GM18517 (cell line): Measurements from ENCODE around the gene NIPBL.
"Not testable (repeated sequence)": the region's sequence is repeated elsewhere in the genome, so short reads cannot be mapped to it uniquely, and the experiment has no call there.

Source experiments
- ATAC-seq: cut with Tn5 transposase; IDR thresholded peaks from one replicate; pipeline ENCODE4 v1.9.1; 2021; ENCODE audit warnings: mild to moderate bottlenecking, moderate library complexity; ENCODE audit not compliant: unreplicated experiment

The NIPBL gene

GRCh38 chr5:36901077-36901476, 24.5 kb downstream of the NIPBL start:
- ATAC-seq, result not testable (repeated sequence)

GRCh38 chr5:36901856-36902255, 25.3 kb downstream of the NIPBL start:
- ATAC-seq, result no peak

GRCh38 chr5:36902353-36902752, 25.8 kb downstream of the NIPBL start:
- no peak for ATAC-seq

GRCh38 chr5:36904677-36905076, 28.1 kb downstream of the NIPBL start:
- no peak for ATAC-seq

- no peak for ATAC-seq
These were observed 32.1 kb downstream of the NIPBL start for GRCh38 chr5:36908544-36909260.

GRCh38 chr5:36915653-36916052, 39.1 kb downstream of the NIPBL start:
- ATAC-seq, result no peak

GRCh38 chr5:36916614-36917013, 40.0 kb downstream of the NIPBL start:
- not testable (repeated sequence) for ATAC-seq

- ATAC-seq, result not testable (repeated sequence)
These were observed 40.8 kb downstream of the NIPBL start for GRCh38 chr5:36917358-36917757.

GRCh38 chr5:36919238-36919637, 42.7 kb downstream of the NIPBL start:
- ATAC-seq, result no peak

GRCh38 chr5:36919650-36920049, 43.1 kb downstream of the NIPBL start:
- no peak for ATAC-seq

- no peak for ATAC-seq
These were observed 52.4 kb downstream of the NIPBL start for GRCh38 chr5:36928947-36929346.

GRCh38 chr5:36929438-36929837, 52.9 kb downstream of the NIPBL start:
- ATAC-seq, result no peak

GRCh38 chr5:36932056-36932455, 55.5 kb downstream of the NIPBL start:
- ATAC-seq, result no peak

GRCh38 chr5:36932699-36933098, 56.1 kb downstream of the NIPBL start:
- ATAC-seq, result no peak

GRCh38 chr5:36934740-36935356, 58.3 kb downstream of the NIPBL start:
- ATAC-seq, result no peak

- no peak for ATAC-seq
These were observed 59.2 kb downstream of the NIPBL start for GRCh38 chr5:36935805-36936204.

- ATAC-seq, result no peak
These were observed 59.7 kb downstream of the NIPBL start for GRCh38 chr5:36936309-36936708.

GRCh38 chr5:36938129-36938528, 61.6 kb downstream of the NIPBL start:
- ATAC-seq, result no peak

- ATAC-seq, result no peak
These were observed 63.6 kb downstream of the NIPBL start for GRCh38 chr5:36939969-36940858.

- ATAC-seq, result no peak
These were observed 67.0 kb downstream of the NIPBL start for GRCh38 chr5:36943584-36943983.

- ATAC-seq, result no peak
These were observed 67.5 kb downstream of the NIPBL start for GRCh38 chr5:36944024-36944423.
